ENCODE data around the gene PCAT6. TPM values are rescaled to one million over a fixed set of nuclear protein-coding genes. Genes with fewer than 3 reads are reported as not detected.
A peak's percentile ranks its signal among the peaks of the same experiment; 100 is the strongest.

The PCAT6 gene
- total and polyA plus RNA-seq, 2 donors from 2014 or later, result 2.0 to 5.8 TPM

- Histone ChIP-seq H3K9ac (ENCODE audit: low read length in 3 of 3) (peak within 1 kb of the TSS; percentile 56 to 72 (median 65)), H3K9me3 (ENCODE audit: control insufficient read depth in 2 of 3, insufficient read depth in 1 of 3, low read length in 3 of 3) (no peaks in the 10 kb centered on the region), H3K4me1 (ENCODE audit: control insufficient read depth in 2 of 3, insufficient read depth in 2 of 3, low read depth in 1 of 3, low read length in 3 of 3) (peaks cover 0 to 14% (median 0%) of the 10 kb centered on the region in 3 donors), H3K36me3 (ENCODE audit: control insufficient read depth in 2 of 3, insufficient read depth in 3 of 3, low read length in 3 of 3) (no peaks in the 10 kb centered on the region), H3K27ac (ENCODE audit: low read depth in 2 of 2, low read length in 2 of 2) (peak within 1 kb of the TSS; percentile 72 to 91), H3K27me3 (ENCODE audit: control insufficient read depth, insufficient read depth, low read length) (no peaks in the 10 kb centered on the region), H3K4me3 (ENCODE audit: low read length in 3 of 3) (peak within 1 kb of the TSS; percentile 72 to 78 (median 76))
- DNase-seq (peak; percentile 79 to 90 (median 85)), FAIRE-seq (no peak)
- intact Hi-C loops (cut with DNase I), result no loop called here
- no peak for TF ChIP-seq CTCF (IDR thresholded peaks at IDR 0.05; ENCODE audit: borderline replicate concordance, extremely low read depth, insufficient read depth)
Observed at GRCh38 chr1:202807926-202808757, 2.6 kb upstream of the PCAT6 start, which contains the start of gene KDM5B. TSS of gene KDM5B (minus strand) at chr1:202808421. CDS start at chr1:202808305, 116 bp downstream.

- TF ChIP-seq CTCF (IDR thresholded peaks at IDR 0.05; ENCODE audit: borderline replicate concordance, extremely low read depth, insufficient read depth), result no peak
- H3K4me3 ChIP-seq (ENCODE audit: low read length in 3 of 3), result peak overlapping the region in 1 of 3 donors; percentile 78
- H3K9me3 ChIP-seq (ENCODE audit: control insufficient read depth in 2 of 3, insufficient read depth in 1 of 3, low read length in 3 of 3), result no peaks in the 10 kb centered on the region
- no peak overlapping the region for H3K9ac ChIP-seq (ENCODE audit: low read length in 3 of 3)
- DNase-seq (no peak), FAIRE-seq (no peak)
- intact Hi-C loops (cut with DNase I), result no loop called here
- H3K27me3 ChIP-seq (ENCODE audit: control insufficient read depth, insufficient read depth, low read length), result no peaks in the 10 kb centered on the region
- H3K36me3 ChIP-seq (ENCODE audit: control insufficient read depth in 2 of 3, insufficient read depth in 3 of 3, low read length in 3 of 3), result no peaks in the 10 kb centered on the region
- no peak overlapping the region for H3K27ac ChIP-seq (ENCODE audit: low read depth in 2 of 2, low read length in 2 of 2)
- H3K4me1 ChIP-seq (ENCODE audit: control insufficient read depth in 2 of 3, insufficient read depth in 2 of 3, low read depth in 1 of 3, low read length in 3 of 3), result peaks cover 0 to 14% (median 0%) of the 10 kb centered on the region in 3 donors
Observed at GRCh38 chr1:202809597-202810159, 1.1 kb upstream of the PCAT6 start.

GRCh38 chr1:202810193-202810614, 550 bp upstream of the PCAT6 start:
- intact Hi-C loops (cut with DNase I), result no loop called here
- peaks cover 0 to 14% (median 0%) of the 10 kb centered on the region in 3 donors for H3K4me1 ChIP-seq (ENCODE audit: control insufficient read depth in 2 of 3, insufficient read depth in 2 of 3, low read depth in 1 of 3, low read length in 3 of 3)
- no peaks in the 10 kb centered on the region for H3K9me3 ChIP-seq (ENCODE audit: control insufficient read depth in 2 of 3, insufficient read depth in 1 of 3, low read length in 3 of 3)
- peak overlapping the region; percentile 61 to 81 (median 78) for H3K4me3 ChIP-seq (ENCODE audit: low read length in 3 of 3)
- H3K9ac ChIP-seq (ENCODE audit: low read length in 3 of 3), result peak overlapping the region in 2 of 3 donors; percentile 49 to 69
- H3K27ac ChIP-seq (ENCODE audit: low read depth in 2 of 2, low read length in 2 of 2), result peak overlapping the region; percentile 20 to 44
- FAIRE-seq (no peak), DNase-seq (no peak)
- no peaks in the 10 kb centered on the region for H3K36me3 ChIP-seq (ENCODE audit: control insufficient read depth in 2 of 3, insufficient read depth in 3 of 3, low read length in 3 of 3)
- no peak for TF ChIP-seq CTCF (IDR thresholded peaks at IDR 0.05; ENCODE audit: borderline replicate concordance, extremely low read depth, insufficient read depth)
- no peaks in the 10 kb centered on the region for H3K27me3 ChIP-seq (ENCODE audit: control insufficient read depth, insufficient read depth, low read length)
